Fibroblast of skin of abdomen (primary cell): ENCODE data around the gene BANP.
"Not testable (repeated sequence)": the region's sequence is repeated elsewhere in the genome, so short reads cannot be mapped to it uniquely, and the experiment has no call there.

ENCODE experiments used
- DNase-seq: peaks from one replicate; pipeline ENCODE4 v3.0.0-alpha.2; 2013

The BANP gene

GRCh38 chr16:88089071-88089470 lies 137.8 kb downstream of the BANP start:
- not testable (repeated sequence) for DNase-seq

- DNase-seq: not testable (repeated sequence)
These were observed 138.6 kb downstream of the BANP start for GRCh38 chr16:88089632-88090376.

GRCh38 chr16:88090377-88091175 lies 139.3 kb downstream of the BANP start:
- not testable (repeated sequence) for DNase-seq

- DNase-seq: not testable (repeated sequence)
These were observed 140.2 kb downstream of the BANP start for GRCh38 chr16:88091221-88091971.

GRCh38 chr16:88091972-88092302 lies 140.7 kb downstream of the BANP start:
- not testable (repeated sequence) for DNase-seq

- DNase-seq: not testable (repeated sequence)
These were observed 141.7 kb downstream of the BANP start for GRCh38 chr16:88092791-88093555.

- DNase-seq: not testable (repeated sequence)
These were observed 142.5 kb downstream of the BANP start for GRCh38 chr16:88093556-88094252.

GRCh38 chr16:88094253-88094575 lies 143.0 kb downstream of the BANP start:
- not testable (repeated sequence) for DNase-seq

- not testable (repeated sequence) for DNase-seq
These were observed 143.7 kb downstream of the BANP start for GRCh38 chr16:88094900-88095299.

GRCh38 chr16:88096659-88097058 lies 145.4 kb downstream of the BANP start:
- DNase-seq: not testable (repeated sequence)

GRCh38 chr16:88098731-88099562 lies 147.7 kb downstream of the BANP start:
- DNase-seq: peak; percentile 69

GRCh38 chr16:88099563-88099890 lies 148.3 kb downstream of the BANP start:
- no peak for DNase-seq

GRCh38 chr16:88099956-88100355 lies 148.7 kb downstream of the BANP start:
- DNase-seq: not testable (repeated sequence)

GRCh38 chr16:88100801-88101622 lies 149.8 kb downstream of the BANP start:
- not testable (repeated sequence) for DNase-seq

- DNase-seq: not testable (repeated sequence)
These were observed 150.4 kb downstream of the BANP start for GRCh38 chr16:88101623-88102105.

- no peak for DNase-seq
These were observed 151.4 kb downstream of the BANP start for GRCh38 chr16:88102597-88102996.

- no peak for DNase-seq
These were observed 151.8 kb downstream of the BANP start for GRCh38 chr16:88103011-88103410.

GRCh38 chr16:88103581-88104188 lies 152.5 kb downstream of the BANP start:
- no peak for DNase-seq

GRCh38 chr16:88104363-88104762 lies 153.1 kb downstream of the BANP start:
- DNase-seq: not testable (repeated sequence)
